Diencephalon (tissue), 1 donor: ENCODE results near the gene CRBN. TPM values are rescaled to one million over a fixed set of nuclear protein-coding genes. Genes with fewer than 3 reads are reported as not detected.

ENCODE experiments used
- small RNA-seq: library from RNA; depleted of rRNA; stranded (forward); fragments of <200 nt; gene quantifications from one replicate; pipeline ENCODE3, GENCODE V24; 2014
- total RNA-seq: library from RNA; depleted of rRNA; stranded (reverse); fragments of >200 nt; gene quantifications from one replicate; pipeline ENCODE4 v1.2.3, GENCODE V29; 2014

The CRBN gene
- total RNA-seq = 107 TPM

DNA sequence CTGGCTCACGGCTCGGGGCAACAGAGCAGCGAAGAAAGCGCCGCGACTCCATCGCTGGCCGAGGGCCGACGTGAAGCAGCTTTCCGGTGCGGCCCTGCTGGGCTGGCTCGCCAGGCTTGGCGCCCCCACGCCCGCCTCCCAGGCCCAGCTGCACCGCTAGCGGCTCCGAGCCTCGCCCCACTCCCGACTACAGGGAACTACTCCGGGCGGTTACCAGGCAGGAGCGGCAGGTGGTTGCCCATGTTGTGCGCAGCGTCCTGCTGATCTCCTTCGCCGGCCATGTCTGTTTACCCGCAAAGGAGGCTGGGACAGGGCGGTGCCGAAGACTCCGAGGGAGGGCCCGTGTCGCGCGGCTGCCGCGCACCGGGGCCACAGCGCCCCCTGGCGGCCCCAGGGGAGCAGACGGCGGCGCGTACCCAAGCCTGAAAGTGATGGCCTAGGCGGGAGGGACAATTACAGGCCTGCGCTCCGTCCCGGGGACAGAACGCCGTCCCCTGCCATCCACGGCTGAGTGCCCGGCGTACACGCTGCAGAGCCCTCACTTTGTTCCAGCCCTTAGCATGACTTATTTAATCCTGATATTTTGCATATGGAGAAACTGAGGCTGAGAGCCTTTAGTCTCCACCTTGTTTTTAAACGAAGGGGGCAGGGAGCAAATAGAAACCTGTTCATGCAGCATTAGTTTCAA lies at the start of gene CRBN:
Gene CRBN (minus strand): TSS at position 285 of the 688 bp plus-strand sequence. CDS start 4 bp downstream, at position 281.

DNA sequence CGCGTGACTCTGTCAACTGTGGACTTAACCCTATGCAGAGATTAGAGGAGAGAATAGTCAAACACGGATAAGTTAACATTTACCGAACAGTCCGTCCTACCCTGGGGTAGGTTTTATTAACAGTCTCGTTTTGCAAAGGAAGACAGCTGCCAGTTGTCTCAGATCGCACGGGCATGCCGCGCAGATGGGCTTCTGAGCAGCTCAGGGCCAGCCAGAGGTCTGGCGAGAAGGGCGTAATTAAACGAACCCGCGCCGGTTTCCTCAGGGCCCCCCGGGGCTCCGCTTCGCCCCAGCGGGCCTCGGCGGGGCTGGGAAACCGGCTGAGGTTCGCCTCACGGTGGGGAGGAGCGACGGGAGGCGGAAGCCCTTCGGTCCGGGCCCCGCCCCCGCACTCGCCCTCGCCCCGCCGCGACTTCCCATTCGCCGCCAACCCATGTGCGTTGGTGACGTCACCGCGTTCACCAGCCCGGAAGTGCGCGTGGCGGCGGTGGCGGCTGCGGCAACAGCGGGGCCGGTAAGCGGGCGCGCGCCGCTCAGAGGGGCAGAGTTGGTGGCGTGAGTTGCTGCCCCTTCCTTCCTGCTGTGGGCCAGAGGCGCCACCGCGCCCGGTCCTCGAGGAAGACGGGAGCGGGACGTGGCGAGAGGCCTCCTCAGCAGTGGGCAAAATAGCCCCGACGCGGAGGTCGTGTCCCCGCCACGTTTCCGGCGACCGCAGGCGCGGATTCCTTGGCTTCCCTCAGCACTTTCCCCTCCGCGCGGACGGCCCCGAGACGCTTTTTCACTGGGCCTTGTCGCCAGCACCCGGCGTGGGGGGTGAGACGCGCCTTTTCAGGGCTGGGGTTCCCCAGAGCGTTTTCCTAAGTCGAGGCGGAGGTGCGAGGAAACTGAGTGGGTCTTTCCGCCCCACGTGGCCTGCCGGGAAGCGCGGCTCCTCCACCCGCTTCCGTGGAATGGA lies 52.7 kb downstream of the CRBN start, which contains the start of gene TRNT1:
Gene TRNT1 (plus strand): TSS at position 464 of the 955 bp plus-strand sequence. CDS start 2,101 bp downstream, outside the sequence.

DNA sequence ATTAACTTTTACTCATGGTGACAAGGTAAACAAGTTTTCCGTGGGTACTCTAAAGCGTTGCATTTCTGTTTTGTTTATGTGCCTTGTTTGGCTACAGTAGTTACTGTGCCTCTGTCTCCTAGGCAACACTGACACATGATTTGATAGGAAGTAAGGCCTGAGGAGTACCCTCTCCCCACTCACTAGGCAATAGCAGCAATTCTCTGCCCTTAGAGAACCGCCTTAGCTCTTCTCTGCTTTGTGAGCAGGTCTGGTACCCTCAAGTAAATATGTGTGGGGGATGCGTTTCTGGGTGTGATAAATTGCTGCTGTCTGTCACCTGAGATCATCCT lies 69.2 kb downstream of the CRBN start, which contains the start of gene IL5RA:
Gene IL5RA (minus strand): TSS at position 76 of the 332 bp plus-strand sequence. CDS start 5,390 bp downstream, outside the sequence.

Small RNA genes lying within 50 kb of the gene (small RNA-seq; reads per million reads assigned to genes)
- gene RF00416 = not detected

Other genes with a start within 250 kb of the CRBN start
- 11.1 TPM for gene IL5RA, start 69.3 kb downstream of the CRBN start, total RNA-seq
- 51.0 TPM for gene TRNT1, start 52.8 kb downstream of the CRBN start, total RNA-seq